BJ (cell line): ENCODE results near the gene LHFPL6. TPM values are rescaled to one million over a fixed set of nuclear protein-coding genes. Genes with fewer than 3 reads are reported as not detected.

Experiments used
- CTCF ChIA-PET: fragments of 350-600 bp; formaldehyde crosslinking; extraction: SDS; loops from one replicate; lab custom pipeline; 2021; ENCODE audit warnings: antibody characterized with exemption, inconsistent platforms; lab: Yijun Ruan, JAX
- POLR2A ChIA-PET: fragments of 300-600 bp; sonication (Branson Sonifier 250); formaldehyde crosslinking; extraction: SDS; loops from one replicate; lab custom pipeline; 2021; ENCODE audit warnings: antibody characterized with exemption; lab: Charles Lee
- DNase-seq: peaks from one replicate; pipeline ENCODE4 v3.0.0-alpha.2; 2011; ENCODE audit warnings: low read depth
- H3K27me3 ChIP-seq: 2 replicates; pipeline ENCODE4 v1.6.0; 2011; ENCODE audit warnings: low read length; ENCODE audit not compliant: control insufficient read depth, insufficient read depth
- H3K36me3 ChIP-seq: 2 replicates; pipeline ENCODE4 v1.5.1; 2011; ENCODE audit warnings: low read length; ENCODE audit not compliant: control insufficient read depth, insufficient read depth
- H3K4me3 ChIP-seq: 2 replicates; pipeline ENCODE4 v1.5.1; 2011; ENCODE audit warnings: low read depth, mild to moderate bottlenecking, control low read depth, low read length
- CTCF ChIP-seq: IDR thresholded peaks from 2 replicates; pipeline ENCODE4 v1.5.1; 2011; ENCODE audit warnings: low read depth, mild to moderate bottlenecking, control low read depth, inconsistent platforms, low read length, moderate library complexity; ENCODE audit not compliant: insufficient read depth
- polyA plus RNA-seq: library from polyadenylated mRNA; depleted of rRNA; stranded (reverse); fragments of >200 nt; gene quantifications from 2 replicates; pipeline ENCODE4 v1.2.3, GENCODE V29; 2011

Gene LHFPL6
- polyA plus RNA-seq, 1 experiment = 69.0 TPM

GRCh38 chr13:39385154-39385553, 217.8 kb downstream of the LHFPL6 start:
- no peak overlapping the region for H3K4me3 ChIP-seq
- CTCF ChIA-PET = interaction anchor here (1.0 to 1.6 kb wide), 2 partner anchors 177 to 220 kb away, joined by 4 read pairs; no protein-coding TSS in a partner anchor
- no peak for TF ChIP-seq CTCF
- no peaks in the 10 kb centered on the region for H3K27me3 ChIP-seq
- no peak for DNase-seq
- H3K36me3 ChIP-seq = no peaks in the 10 kb centered on the region
- POLR2A ChIA-PET = no interaction called here

GRCh38 chr13:39381456-39381855, 221.5 kb downstream of the LHFPL6 start:
- no peaks in the 10 kb centered on the region for H3K36me3 ChIP-seq
- CTCF ChIA-PET = interaction anchor here (0.6 kb wide), 1 partner anchor 289 kb away, joined by 4 read pairs; no protein-coding TSS in a partner anchor
- TF ChIP-seq CTCF = no peak
- DNase-seq = no peak
- H3K27me3 ChIP-seq = no peaks in the 10 kb centered on the region
- no peak overlapping the region for H3K4me3 ChIP-seq
- POLR2A ChIA-PET = no interaction called here

GRCh38 chr13:39379667-39380655, 223.0 kb downstream of the LHFPL6 start:
- ChIA-PET POLR2A (no interaction called here), CTCF (interaction anchor here (0.9 kb wide), 1 partner anchor 232 kb away, joined by 3 read pairs; no protein-coding TSS in a partner anchor)
- no peak overlapping the region for H3K4me3 ChIP-seq
- no peaks in the 10 kb centered on the region for H3K27me3 ChIP-seq
- no peaks in the 10 kb centered on the region for H3K36me3 ChIP-seq
- DNase-seq = no peak
- TF ChIP-seq CTCF = no peak

- no peak for TF ChIP-seq CTCF
- no peaks in the 10 kb centered on the region for H3K27me3 ChIP-seq
- CTCF ChIA-PET = no interaction called here
- POLR2A ChIA-PET = no interaction called here
- no peak for DNase-seq
- H3K36me3 ChIP-seq = no peaks in the 10 kb centered on the region
- no peak overlapping the region for H3K4me3 ChIP-seq
Measured at GRCh38 chr13:39379118-39379517, 223.9 kb downstream of the LHFPL6 start.

- POLR2A ChIA-PET = no interaction called here
- no peak for TF ChIP-seq CTCF
Measured at GRCh38 chr13:39378306-39378705, 224.7 kb downstream of the LHFPL6 start.

More at GRCh38 chr13:39378306-39378705, 224.7 kb downstream of the LHFPL6 start:
- no peaks in the 10 kb centered on the region for H3K36me3 ChIP-seq
- H3K4me3 ChIP-seq = no peak overlapping the region
- DNase-seq = no peak
- CTCF ChIA-PET = no interaction called here
- H3K27me3 ChIP-seq = no peaks in the 10 kb centered on the region
